Ishikawa (cell line): Measurements from ENCODE around the gene POLR3G.

Source experiments
- CEBPB ChIP-seq: IDR thresholded peaks from 2 replicates; pipeline ENCODE4 v1.6.1; 2012
- CREB1 ChIP-seq: IDR thresholded peaks from 2 replicates; pipeline ENCODE4 v1.6.1; 2012; ENCODE audit warnings: low read depth
- EGR1 ChIP-seq: IDR thresholded peaks from 2 replicates; pipeline ENCODE4 v1.6.1; 2012
- EP300 ChIP-seq: IDR thresholded peaks from 2 replicates; pipeline ENCODE4 v1.6.1; 2012; ENCODE audit warnings: borderline replicate concordance
- FOXM1 ChIP-seq: IDR thresholded peaks from 2 replicates; pipeline ENCODE4 v1.6.1; 2012; ENCODE audit warnings: low read depth, borderline replicate concordance
- RAD21 ChIP-seq: IDR thresholded peaks from 2 replicates; pipeline ENCODE4 v1.6.1; 2012; ENCODE audit warnings: low read depth
- TAF1 ChIP-seq: IDR thresholded peaks from 2 replicates; pipeline ENCODE4 v1.6.1; 2012; ENCODE audit warnings: low read depth, mild to moderate bottlenecking
- TCF12 ChIP-seq: IDR thresholded peaks from 2 replicates; pipeline ENCODE4 v1.6.1; 2012; ENCODE audit warnings: low read depth
- TEAD4 ChIP-seq: IDR thresholded peaks from 2 replicates; pipeline ENCODE4 v1.6.1; 2012
- YY1 ChIP-seq: IDR thresholded peaks from 2 replicates; pipeline ENCODE4 v1.6.1; 2012; ENCODE audit warnings: low read depth
- ZBTB7A ChIP-seq: IDR thresholded peaks from 2 replicates; pipeline ENCODE4 v1.6.1; 2012; ENCODE audit warnings: low read depth
- TF ChIP-seq, protein P1 (sequence below): IDR thresholded peaks from 2 replicates; pipeline ENCODE4 v1.6.1; 2012; ENCODE audit warnings: low read depth, mild to moderate bottlenecking
- TF ChIP-seq, protein P2 (sequence below): IDR thresholded peaks from 2 replicates; pipeline ENCODE4 v1.6.1; 2012

DNA sequence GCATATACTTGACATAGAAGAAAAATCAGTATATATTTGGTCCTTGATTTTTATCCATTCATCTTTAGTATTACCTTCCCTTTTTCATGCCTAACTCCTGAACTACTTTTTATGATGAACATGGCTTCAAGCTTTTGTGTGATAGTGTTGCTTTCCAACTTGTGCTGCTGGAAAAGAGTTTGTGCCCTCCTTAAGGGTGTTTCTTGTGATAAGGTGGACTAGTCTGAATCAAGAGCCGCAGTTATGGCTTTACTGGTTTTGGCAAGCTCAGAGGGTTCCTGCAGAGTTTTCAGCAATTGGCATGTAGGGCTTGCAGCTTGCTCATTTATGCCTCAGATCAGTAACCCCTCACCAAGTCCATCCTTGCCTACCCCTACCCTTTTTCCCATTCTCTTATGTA, 20.5 kb downstream of the POLR3G start:
- TF ChIP-seq CREB1 (no peak), YY1 (no peak), TAF1 (no peak), TCF12 (no peak), FOXM1 (no peak), CEBPB (no peak), EGR1 (no peak), EP300 (no peak), ZBTB7A (no peak), RAD21 (no peak), TEAD4 (no peak)
- TF ChIP-seq, protein P1, sequence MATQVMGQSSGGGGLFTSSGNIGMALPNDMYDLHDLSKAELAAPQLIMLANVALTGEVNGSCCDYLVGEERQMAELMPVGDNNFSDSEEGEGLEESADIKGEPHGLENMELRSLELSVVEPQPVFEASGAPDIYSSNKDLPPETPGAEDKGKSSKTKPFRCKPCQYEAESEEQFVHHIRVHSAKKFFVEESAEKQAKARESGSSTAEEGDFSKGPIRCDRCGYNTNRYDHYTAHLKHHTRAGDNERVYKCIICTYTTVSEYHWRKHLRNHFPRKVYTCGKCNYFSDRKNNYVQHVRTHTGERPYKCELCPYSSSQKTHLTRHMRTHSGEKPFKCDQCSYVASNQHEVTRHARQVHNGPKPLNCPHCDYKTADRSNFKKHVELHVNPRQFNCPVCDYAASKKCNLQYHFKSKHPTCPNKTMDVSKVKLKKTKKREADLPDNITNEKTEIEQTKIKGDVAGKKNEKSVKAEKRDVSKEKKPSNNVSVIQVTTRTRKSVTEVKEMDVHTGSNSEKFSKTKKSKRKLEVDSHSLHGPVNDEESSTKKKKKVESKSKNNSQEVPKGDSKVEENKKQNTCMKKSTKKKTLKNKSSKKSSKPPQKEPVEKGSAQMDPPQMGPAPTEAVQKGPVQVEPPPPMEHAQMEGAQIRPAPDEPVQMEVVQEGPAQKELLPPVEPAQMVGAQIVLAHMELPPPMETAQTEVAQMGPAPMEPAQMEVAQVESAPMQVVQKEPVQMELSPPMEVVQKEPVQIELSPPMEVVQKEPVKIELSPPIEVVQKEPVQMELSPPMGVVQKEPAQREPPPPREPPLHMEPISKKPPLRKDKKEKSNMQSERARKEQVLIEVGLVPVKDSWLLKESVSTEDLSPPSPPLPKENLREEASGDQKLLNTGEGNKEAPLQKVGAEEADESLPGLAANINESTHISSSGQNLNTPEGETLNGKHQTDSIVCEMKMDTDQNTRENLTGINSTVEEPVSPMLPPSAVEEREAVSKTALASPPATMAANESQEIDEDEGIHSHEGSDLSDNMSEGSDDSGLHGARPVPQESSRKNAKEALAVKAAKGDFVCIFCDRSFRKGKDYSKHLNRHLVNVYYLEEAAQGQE = no peak
- TF ChIP-seq, protein P2, sequence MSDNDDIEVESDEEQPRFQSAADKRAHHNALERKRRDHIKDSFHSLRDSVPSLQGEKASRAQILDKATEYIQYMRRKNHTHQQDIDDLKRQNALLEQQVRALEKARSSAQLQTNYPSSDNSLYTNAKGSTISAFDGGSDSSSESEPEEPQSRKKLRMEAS = no peak
